Measurements from ENCODE around the gene DDI1. TPM values are rescaled to one million over a fixed set of nuclear protein-coding genes. Genes with fewer than 3 reads are reported as not detected.

The DDI1 gene
- total and polyA plus RNA-seq, 2 experiments from 2014 or later = 0.13 TPM; not detected in 1

- TF ChIP-seq REST (IDR thresholded peaks at IDR 0.05; ENCODE audit: unreplicated experiment) = no peak
- TF ChIP-seq EZH2 (IDR thresholded peaks at IDR 0.05; ENCODE audit: low read depth, unreplicated experiment) = no peak
- TF ChIP-seq CREB1 (CRISPR knock-in tag; IDR thresholded peaks at IDR 0.05; ENCODE audit: low read depth) = no peak
Observed at GRCh38 chr11:104011044-104011443, 25.4 kb upstream of the DDI1 start (continued).

GRCh38 chr11:104015649-104016415 is 20.6 kb upstream of the DDI1 start:
- H3K4me2 ChIP-seq = no peak overlapping the region
- ATAC-seq (no peak), DNase-seq (ENCODE audit: low spot score) (no peak)
- H3K4me1 ChIP-seq (ENCODE audit: insufficient read depth) = no peaks in the 10 kb centered on the region
- H2AFZ ChIP-seq = no peak overlapping the region
- H3K9me2 ChIP-seq (ENCODE audit: insufficient read depth) = no peaks in the 10 kb centered on the region
- no peaks in the 10 kb centered on the region for H3K36me3 ChIP-seq (ENCODE audit: insufficient read depth)
- H4K20me1 ChIP-seq (replicated peaks; ENCODE audit: insufficient read depth) = no peaks in the 10 kb centered on the region
- no peaks in the 10 kb centered on the region for H3K36me3 Mint-ChIP-seq (ENCODE audit: low read depth)
- no peaks in the 10 kb centered on the region for H3F3A ChIP-seq (replicated peaks; ENCODE audit: low read depth)
- H3K27me3 Mint-ChIP-seq (ENCODE audit: insufficient read depth, low read depth, poor library complexity) = no peaks in the 10 kb centered on the region
- H3K27ac Mint-ChIP-seq = no peak overlapping the region
- H3K27ac ChIP-seq (ENCODE audit: low read depth) = no peak overlapping the region
- H3K4me1 Mint-ChIP-seq = no peaks in the 10 kb centered on the region
- no peak overlapping the region for H3K4me3 ChIP-seq
- no peak overlapping the region for H3K4me3 Mint-ChIP-seq
- no peaks in the 10 kb centered on the region for H3K79me2 ChIP-seq (replicated peaks; ENCODE audit: insufficient read depth)
- no peaks in the 10 kb centered on the region for H3K9me3 Mint-ChIP-seq
- H3K27me3 ChIP-seq (ENCODE audit: insufficient read depth) = no peaks in the 10 kb centered on the region
- TF ChIP-seq POLR2AphosphoS5 (IDR thresholded peaks at IDR 0.05; ENCODE audit: low read depth) (no peak), REST (IDR thresholded peaks at IDR 0.05; ENCODE audit: unreplicated experiment) (no peak), ETS1 (IDR thresholded peaks at IDR 0.05) (no peak), EZH2phosphoT487 (IDR thresholded peaks at IDR 0.05; ENCODE audit: unreplicated experiment) (no peak), NANOG (IDR thresholded peaks at IDR 0.05; ENCODE audit: borderline replicate concordance) (no peak), ZNF462 (CRISPR knock-in tag; IDR thresholded peaks at IDR 0.05) (no peak), JUNB (IDR thresholded peaks at IDR 0.05; ENCODE audit: unreplicated experiment) (no peak), STAT1 (IDR thresholded peaks at IDR 0.05; ENCODE audit: unreplicated experiment) (no peak)

All from GM23338 (cell line).